ENCODE results near the gene SSR4.
"Not testable (repeated sequence)": the region's sequence is repeated elsewhere in the genome, so short reads cannot be mapped to it uniquely, and the experiment has no call there.

Gene SSR4

GRCh38 chrX:153794018-153794896 is at the start of gene SSR4, which contains the start of gene IDH3G:
TSS of gene SSR4 (plus strand) at chrX:153794668. CDS start at chrX:153794688, 20 bp downstream.
TSS of gene IDH3G (minus strand) at chrX:153794375. CDS start at chrX:153794326, 49 bp downstream.
- TF ChIP-seq, protein P1, sequence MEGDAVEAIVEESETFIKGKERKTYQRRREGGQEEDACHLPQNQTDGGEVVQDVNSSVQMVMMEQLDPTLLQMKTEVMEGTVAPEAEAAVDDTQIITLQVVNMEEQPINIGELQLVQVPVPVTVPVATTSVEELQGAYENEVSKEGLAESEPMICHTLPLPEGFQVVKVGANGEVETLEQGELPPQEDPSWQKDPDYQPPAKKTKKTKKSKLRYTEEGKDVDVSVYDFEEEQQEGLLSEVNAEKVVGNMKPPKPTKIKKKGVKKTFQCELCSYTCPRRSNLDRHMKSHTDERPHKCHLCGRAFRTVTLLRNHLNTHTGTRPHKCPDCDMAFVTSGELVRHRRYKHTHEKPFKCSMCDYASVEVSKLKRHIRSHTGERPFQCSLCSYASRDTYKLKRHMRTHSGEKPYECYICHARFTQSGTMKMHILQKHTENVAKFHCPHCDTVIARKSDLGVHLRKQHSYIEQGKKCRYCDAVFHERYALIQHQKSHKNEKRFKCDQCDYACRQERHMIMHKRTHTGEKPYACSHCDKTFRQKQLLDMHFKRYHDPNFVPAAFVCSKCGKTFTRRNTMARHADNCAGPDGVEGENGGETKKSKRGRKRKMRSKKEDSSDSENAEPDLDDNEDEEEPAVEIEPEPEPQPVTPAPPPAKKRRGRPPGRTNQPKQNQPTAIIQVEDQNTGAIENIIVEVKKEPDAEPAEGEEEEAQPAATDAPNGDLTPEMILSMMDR (IDR thresholded peaks at IDR 0.05; ENCODE audit: insufficient read depth, low read depth, low read length, missing control alignments) = no peak
- DNase-seq (ENCODE audit: low read depth) = peak; percentile 93
- peak within 1 kb of the TSS; percentile 75 for H3K4me3 ChIP-seq (ENCODE audit: low read length)

GRCh38 chrX:153745067-153745433 is 49.4 kb upstream of the SSR4 start:
- H3K4me3 ChIP-seq (ENCODE audit: low read length); DNase-seq (ENCODE audit: low read depth): not testable (repeated sequence)

DNA sequence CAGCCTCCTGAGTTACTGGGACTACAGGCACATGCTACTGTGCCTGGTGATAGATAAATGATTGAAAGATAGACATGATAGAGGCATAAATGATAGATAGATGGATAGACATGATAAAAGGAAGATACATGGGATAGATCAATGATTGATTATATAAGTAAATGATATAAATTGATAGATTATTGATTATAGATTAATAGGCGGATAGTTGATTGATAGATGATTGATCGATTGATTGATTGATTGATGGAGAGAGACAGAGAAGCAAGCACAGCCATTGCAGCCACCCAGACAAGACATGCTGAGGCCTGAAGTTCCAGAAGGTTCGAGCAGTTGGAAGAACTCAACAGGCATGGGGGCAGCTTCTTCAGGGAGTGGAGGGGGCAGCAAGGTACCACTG is 48.1 kb upstream of the SSR4 start:
- no peak for DNase-seq (ENCODE audit: low read depth)
- H3K4me3 ChIP-seq (ENCODE audit: low read length) = no peak overlapping the region
- TF ChIP-seq, protein P1 (IDR thresholded peaks at IDR 0.05; ENCODE audit: insufficient read depth, low read depth, low read length, missing control alignments) = no peak

DNA sequence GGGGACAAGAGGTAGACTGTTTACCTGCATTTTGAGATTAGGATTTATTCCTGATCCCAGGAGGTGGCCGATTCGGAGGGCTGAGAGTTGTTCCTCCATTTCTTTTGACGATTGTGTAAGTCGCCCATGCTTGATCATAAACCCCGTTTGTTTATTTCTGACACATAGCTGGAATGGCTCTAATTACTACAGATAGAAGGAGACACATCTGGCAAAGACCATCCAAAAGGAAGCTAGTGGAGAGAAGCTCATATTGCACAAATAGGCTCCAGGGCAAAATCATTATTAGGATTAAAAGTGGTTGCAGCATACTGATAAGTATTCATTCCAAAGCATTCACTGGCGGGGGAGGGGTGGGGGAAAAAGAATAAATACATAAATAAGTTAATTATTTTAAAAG is 47.5 kb upstream of the SSR4 start:
- H3K4me3 ChIP-seq (ENCODE audit: low read length); DNase-seq (ENCODE audit: low read depth): not testable (repeated sequence)

DNA sequence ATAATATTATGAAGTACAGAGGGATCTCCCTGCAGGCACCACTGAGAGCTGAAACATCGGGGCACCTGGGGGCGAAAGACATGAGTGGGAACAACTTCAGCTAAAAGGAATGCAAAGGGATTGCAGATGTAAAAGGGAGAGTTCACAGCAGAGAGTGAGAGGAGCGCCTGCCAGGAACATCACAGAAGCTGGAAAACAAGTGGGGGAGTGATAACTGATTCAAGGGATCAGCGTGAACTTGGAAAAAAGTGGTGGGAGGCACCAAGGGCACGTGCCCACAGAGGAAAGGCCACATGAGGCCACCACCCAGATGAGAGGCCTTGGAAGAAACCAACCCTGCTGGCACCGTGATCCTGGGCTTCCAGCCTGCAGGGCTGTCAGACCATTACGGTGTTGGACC is 45.5 kb upstream of the SSR4 start:
- DNase-seq (ENCODE audit: low read depth); H3K4me3 ChIP-seq (ENCODE audit: low read length): not testable (repeated sequence)

DNA sequence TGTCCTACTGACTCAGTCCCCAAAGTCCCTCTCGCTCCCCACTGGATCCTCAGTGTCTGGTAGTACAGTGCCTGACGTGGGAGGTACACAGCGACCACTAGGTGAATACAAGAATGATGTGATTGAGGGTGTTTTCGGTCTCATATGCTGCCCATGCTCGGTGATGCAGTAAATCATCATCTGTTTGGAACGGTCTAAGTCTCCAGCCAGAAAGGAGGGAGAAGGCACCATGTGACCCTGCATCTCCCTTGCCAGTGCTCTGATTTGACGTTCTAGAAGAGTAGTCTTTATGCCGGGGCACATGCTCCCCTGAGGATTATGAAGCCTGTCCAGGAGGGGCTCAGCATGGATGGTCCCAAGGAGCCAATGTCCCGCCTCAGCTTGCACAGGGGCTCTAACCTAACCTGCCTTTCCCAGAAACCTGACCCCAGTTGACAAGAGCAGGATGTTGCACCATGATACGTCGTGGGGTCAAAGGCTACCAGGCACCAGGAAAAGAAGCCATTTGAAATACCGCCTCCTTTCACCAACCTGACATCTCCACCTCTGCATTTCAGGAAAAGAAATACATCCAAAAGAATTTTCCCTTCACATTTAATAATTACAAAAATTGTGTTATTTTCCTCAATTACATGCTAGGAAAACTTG is 44.2 kb upstream of the SSR4 start:
- TF ChIP-seq, protein P1 (IDR thresholded peaks at IDR 0.05; ENCODE audit: insufficient read depth, low read depth, low read length, missing control alignments) = no peak
- no peak for DNase-seq (ENCODE audit: low read depth)
- no peak overlapping the region for H3K4me3 ChIP-seq (ENCODE audit: low read length)

- H3K4me3 ChIP-seq (ENCODE audit: low read length) = no peak overlapping the region
- DNase-seq (ENCODE audit: low read depth) = no peak
- TF ChIP-seq, protein P1 (IDR thresholded peaks at IDR 0.05; ENCODE audit: insufficient read depth, low read depth, low read length, missing control alignments) = no peak
Observed at GRCh38 chrX:153755136-153755535, 39.3 kb upstream of the SSR4 start.

- no peak for DNase-seq (ENCODE audit: low read depth)
- H3K4me3 ChIP-seq (ENCODE audit: low read length) = no peak overlapping the region
- TF ChIP-seq, protein P1 (IDR thresholded peaks at IDR 0.05; ENCODE audit: insufficient read depth, low read depth, low read length, missing control alignments) = no peak
Observed at GRCh38 chrX:153761863-153762262, 32.6 kb upstream of the SSR4 start.
